Astrocyte (in vitro differentiated cells and primary cell): ENCODE measurements around the gene CPE. TPM values are rescaled to one million over a fixed set of nuclear protein-coding genes. Genes with fewer than 3 reads are reported as not detected.

Experiments used
- DNase-seq: peaks from one replicate; pipeline ENCODE4 v3.0.0-alpha.2; 2010; ENCODE audit warnings: low read depth
- FAIRE-seq: peaks from 2 replicates; lab custom pipeline; 2011; peaks lifted over from hg19 to GRCh38; lab: Jason Lieb, UNC
- H2AFZ ChIP-seq: 2 replicates; pipeline ENCODE4 v1.6.0; 2012; ENCODE audit warnings: low read depth, low read length, inconsistent platforms
- H3K27ac ChIP-seq: 2 replicates; pipeline ENCODE4 v1.5.1; 2011; ENCODE audit warnings: low read depth, low read length, inconsistent platforms
- H3K27me3 ChIP-seq: 2 replicates; pipeline ENCODE4 v1.6.0; 2011; ENCODE audit warnings: low read length, inconsistent platforms; ENCODE audit not compliant: insufficient read depth
- H3K36me3 ChIP-seq: 2 replicates; pipeline ENCODE4 v1.5.1; 2011; ENCODE audit warnings: low read length, inconsistent platforms; ENCODE audit not compliant: insufficient read depth
- H3K4me1 ChIP-seq: 2 replicates; pipeline ENCODE4 v1.5.1; 2011; ENCODE audit warnings: low read length, inconsistent platforms; ENCODE audit not compliant: insufficient read depth
- H3K4me2 ChIP-seq: 2 replicates; pipeline ENCODE4 v1.6.0; 2012; ENCODE audit warnings: low read length, inconsistent platforms
- H3K4me3 ChIP-seq: 2 replicates; pipeline ENCODE4 v1.5.1; 2011; ENCODE audit warnings: low read depth, mild to moderate bottlenecking, low read length, inconsistent platforms; ENCODE audit not compliant: insufficient read depth
- H3K79me2 ChIP-seq: 2 replicates; pipeline ENCODE4 v1.6.0; 2012; ENCODE audit warnings: mild to moderate bottlenecking, low read length, inconsistent platforms; ENCODE audit not compliant: insufficient read depth
- H3K9ac ChIP-seq: 2 replicates; pipeline ENCODE4 v1.6.0; 2012; ENCODE audit warnings: mild to moderate bottlenecking, low read length, inconsistent platforms
- H3K9me3 ChIP-seq: 2 replicates; pipeline ENCODE4 v1.5.1; 2012; ENCODE audit warnings: low read depth, mild to moderate bottlenecking, low read length, inconsistent platforms; ENCODE audit not compliant: insufficient read depth
- H4K20me1 ChIP-seq: 2 replicates; pipeline ENCODE4 v1.6.0; 2012; ENCODE audit warnings: low read length, inconsistent platforms; ENCODE audit not compliant: insufficient read depth
- H3K27ac Mint-ChIP-seq: one replicate; pipeline ENCODE4 v1.8.0; 2021; ENCODE audit warnings: mild to moderate bottlenecking, mixed read lengths; ENCODE audit not compliant: unreplicated experiment
- H3K27me3 Mint-ChIP-seq: one replicate; pipeline ENCODE4 v1.8.0; 2021; ENCODE audit warnings: low read depth, mixed read lengths; ENCODE audit not compliant: unreplicated experiment
- H3K36me3 Mint-ChIP-seq: one replicate; pipeline ENCODE4 v1.8.0; 2021; ENCODE audit warnings: low read depth, mixed read lengths; ENCODE audit not compliant: unreplicated experiment
- H3K4me1 Mint-ChIP-seq: one replicate; pipeline ENCODE4 v1.8.0; 2021; ENCODE audit warnings: low read depth, mixed read lengths; ENCODE audit not compliant: unreplicated experiment
- H3K4me3 Mint-ChIP-seq: one replicate; pipeline ENCODE4 v1.8.0; 2021; ENCODE audit warnings: mild to moderate bottlenecking, moderate library complexity, mixed read lengths; ENCODE audit not compliant: unreplicated experiment
- H3K9me3 Mint-ChIP-seq: one replicate; pipeline ENCODE4 v1.8.0; 2021; ENCODE audit warnings: mild to moderate bottlenecking, mixed read lengths; ENCODE audit not compliant: unreplicated experiment
- EZH2 ChIP-seq: IDR thresholded peaks from 2 replicates; pipeline ENCODE4 v1.6.1; 2012; ENCODE audit warnings: mild to moderate bottlenecking, low read length, inconsistent platforms; ENCODE audit not compliant: insufficient read depth
- total RNA-seq: library from RNA; stranded (reverse); gene quantifications from 2 replicates; pipeline ENCODE4 v1.2.1, GENCODE V29; 2021
- TF ChIP-seq, protein P1 (sequence below): IDR thresholded peaks from 2 replicates; pipeline ENCODE4 v1.5.1; 2011; ENCODE audit warnings: low read depth, mild to moderate bottlenecking, inconsistent platforms, low read length, moderate library complexity; ENCODE audit not compliant: insufficient read depth

Gene CPE
- total RNA-seq, 1 donor from 2014 or later, result 380 TPM

DNA sequence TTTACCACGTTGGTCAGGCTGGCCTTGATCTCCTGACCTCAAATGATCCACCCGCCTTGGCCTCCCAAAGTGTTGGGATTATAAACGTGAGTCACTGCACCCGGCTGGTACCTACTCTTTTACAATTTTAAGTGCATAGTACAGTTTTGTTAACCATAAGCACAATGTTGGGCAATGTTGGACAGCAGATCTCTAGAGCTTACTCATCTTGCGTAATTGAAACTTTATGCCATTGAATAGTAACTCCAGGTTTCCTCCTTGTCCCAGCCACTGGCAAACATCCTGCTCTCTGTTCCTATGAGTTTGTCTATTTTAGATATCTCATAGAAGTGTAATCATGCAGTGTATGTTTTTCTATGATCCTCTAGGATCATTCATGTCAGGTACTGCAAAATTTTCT is 9.3 kb upstream of the CPE start:
- Histone ChIP-seq H3K27me3 (no peaks in the 10 kb centered on the region), H3K4me1 (no peaks in the 10 kb centered on the region), H3K36me3 (no peaks in the 10 kb centered on the region), H4K20me1 (no peaks in the 10 kb centered on the region), H3K4me2 (no peak overlapping the region), H3K9ac (no peak overlapping the region), H3K4me3 (no peak overlapping the region), H2AFZ (no peak overlapping the region), H3K9me3 (no peaks in the 10 kb centered on the region), H3K79me2 (no peaks in the 10 kb centered on the region), H3K27ac (no peak overlapping the region)
- FAIRE-seq (no peak), DNase-seq (no peak)
- Mint-ChIP-seq H3K27ac (no peak overlapping the region), H3K36me3 (no peaks in the 10 kb centered on the region), H3K4me3 (no peak overlapping the region), H3K4me1 (no peaks in the 10 kb centered on the region), H3K9me3 (no peaks in the 10 kb centered on the region), H3K27me3 (no peaks in the 10 kb centered on the region)
- TF ChIP-seq EZH2, result no peak
- TF ChIP-seq, protein P1, sequence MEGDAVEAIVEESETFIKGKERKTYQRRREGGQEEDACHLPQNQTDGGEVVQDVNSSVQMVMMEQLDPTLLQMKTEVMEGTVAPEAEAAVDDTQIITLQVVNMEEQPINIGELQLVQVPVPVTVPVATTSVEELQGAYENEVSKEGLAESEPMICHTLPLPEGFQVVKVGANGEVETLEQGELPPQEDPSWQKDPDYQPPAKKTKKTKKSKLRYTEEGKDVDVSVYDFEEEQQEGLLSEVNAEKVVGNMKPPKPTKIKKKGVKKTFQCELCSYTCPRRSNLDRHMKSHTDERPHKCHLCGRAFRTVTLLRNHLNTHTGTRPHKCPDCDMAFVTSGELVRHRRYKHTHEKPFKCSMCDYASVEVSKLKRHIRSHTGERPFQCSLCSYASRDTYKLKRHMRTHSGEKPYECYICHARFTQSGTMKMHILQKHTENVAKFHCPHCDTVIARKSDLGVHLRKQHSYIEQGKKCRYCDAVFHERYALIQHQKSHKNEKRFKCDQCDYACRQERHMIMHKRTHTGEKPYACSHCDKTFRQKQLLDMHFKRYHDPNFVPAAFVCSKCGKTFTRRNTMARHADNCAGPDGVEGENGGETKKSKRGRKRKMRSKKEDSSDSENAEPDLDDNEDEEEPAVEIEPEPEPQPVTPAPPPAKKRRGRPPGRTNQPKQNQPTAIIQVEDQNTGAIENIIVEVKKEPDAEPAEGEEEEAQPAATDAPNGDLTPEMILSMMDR, result no peak

DNA sequence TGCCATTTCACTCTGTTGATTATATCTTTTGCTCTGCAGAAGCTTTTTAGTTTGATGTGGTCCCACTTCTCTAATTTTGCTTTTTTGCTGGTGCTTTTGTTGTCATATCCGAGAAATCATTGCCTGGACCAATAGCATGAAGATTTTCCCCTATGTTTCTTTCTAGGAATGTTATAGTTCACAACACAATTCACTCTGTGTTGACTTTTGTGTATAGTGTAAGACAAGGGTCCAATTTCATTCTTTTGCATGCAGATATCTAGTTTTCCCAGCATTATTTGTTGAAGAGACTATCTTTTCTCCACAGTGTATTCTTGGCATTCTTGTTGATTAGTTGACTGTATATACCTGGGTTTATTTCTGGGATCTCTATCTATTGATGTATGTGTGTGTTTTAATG is 8.3 kb upstream of the CPE start:
- Histone ChIP-seq H3K9me3 (no peaks in the 10 kb centered on the region), H3K4me1 (no peaks in the 10 kb centered on the region), H3K4me3 (no peak overlapping the region), H3K27ac (no peak overlapping the region), H3K79me2 (no peaks in the 10 kb centered on the region), H3K4me2 (no peak overlapping the region), H3K36me3 (no peaks in the 10 kb centered on the region), H4K20me1 (no peaks in the 10 kb centered on the region), H3K27me3 (no peaks in the 10 kb centered on the region), H2AFZ (no peak overlapping the region), H3K9ac (no peak overlapping the region)
- Mint-ChIP-seq H3K36me3 (no peaks in the 10 kb centered on the region), H3K27ac (no peak overlapping the region), H3K4me1 (peaks cover 4% of the 10 kb centered on the region), H3K27me3 (peaks cover 5% of the 10 kb centered on the region), H3K4me3 (no peak overlapping the region), H3K9me3 (no peaks in the 10 kb centered on the region)
- DNase-seq, result no peak
- TF ChIP-seq, protein P1, result no peak
- TF ChIP-seq EZH2, result no peak
- no peak for FAIRE-seq

DNA sequence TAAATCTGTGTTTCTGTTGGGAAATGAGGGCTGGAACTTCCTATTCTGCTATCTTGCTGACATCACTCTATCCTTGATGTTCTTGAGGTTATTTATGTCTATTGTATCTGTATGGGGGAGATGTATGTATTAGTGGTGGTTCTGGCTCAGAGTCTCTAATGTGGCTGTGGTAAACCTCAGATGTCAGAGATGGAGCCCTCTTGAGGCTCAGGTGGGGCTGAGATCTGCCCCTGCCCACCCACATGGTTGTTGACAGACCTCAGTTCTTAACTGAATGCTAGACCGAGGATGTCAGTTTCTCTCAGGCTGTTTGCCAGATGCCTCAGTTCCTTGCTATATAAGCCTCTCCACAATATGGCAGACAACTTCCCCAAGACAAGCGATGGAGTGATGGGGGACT is 3.3 kb upstream of the CPE start:
- Histone ChIP-seq H3K27ac (no peak overlapping the region), H3K9me3 (no peaks in the 10 kb centered on the region), H3K9ac (no peak overlapping the region), H3K36me3 (no peaks in the 10 kb centered on the region), H3K27me3 (no peaks in the 10 kb centered on the region), H3K4me2 (no peak overlapping the region), H2AFZ (no peak overlapping the region), H4K20me1 (no peaks in the 10 kb centered on the region), H3K4me3 (no peak overlapping the region), H3K4me1 (peaks cover 4% of the 10 kb centered on the region), H3K79me2 (peaks cover 4% of the 10 kb centered on the region)
- Mint-ChIP-seq H3K27ac (no peak overlapping the region), H3K36me3 (no peaks in the 10 kb centered on the region), H3K4me3 (no peak overlapping the region), H3K4me1 (peaks cover 9% of the 10 kb centered on the region), H3K9me3 (no peaks in the 10 kb centered on the region), H3K27me3 (peaks cover 8% of the 10 kb centered on the region)
- DNase-seq (no peak), FAIRE-seq (no peak)
- TF ChIP-seq, protein P1, result no peak
- no peak for TF ChIP-seq EZH2
